Parathyroid adenoma (tissue), 2 donors: ENCODE data around the gene NAXD.

Source experiments
- H2AFZ ChIP-seq: fragments of 300-600 bp; sonication (generic); one replicate; pipeline ENCODE4 v1.7.0; 2017; ENCODE audit warnings: antibody characterized with exemption, mild to moderate bottlenecking
- H3K27ac ChIP-seq: fragments of 300-600 bp; sonication (generic); one replicate; pipeline ENCODE4 v1.7.0; 2017
- H3K27me3 ChIP-seq: fragments of 300-600 bp; sonication (generic); one replicate; pipeline ENCODE4 v1.7.0; 2017; ENCODE audit warnings: low read length; ENCODE audit not compliant: control insufficient read depth, insufficient read depth
- H3K36me3 ChIP-seq: fragments of 300-600 bp; sonication (generic); one replicate; pipeline ENCODE4 v1.7.0; 2017; ENCODE audit warnings: low read length; ENCODE audit not compliant: control insufficient read depth, insufficient read depth
- H3K4me1 ChIP-seq: fragments of 300-600 bp; sonication (generic); one replicate; pipeline ENCODE4 v1.7.0; 2017; ENCODE audit warnings: control low read depth
- H3K4me2 ChIP-seq: fragments of 300-600 bp; sonication (generic); one replicate; pipeline ENCODE4 v1.7.0; 2017; ENCODE audit warnings: low read length
- H3K4me3 ChIP-seq: fragments of 300-600 bp; sonication (generic); one replicate; pipeline ENCODE4 v1.7.0; 2017; ENCODE audit warnings: low read depth, low read length
- H3K79me2 ChIP-seq: fragments of 300-600 bp; sonication (generic); one replicate; pipeline ENCODE4 v1.7.0; 2017; ENCODE audit warnings: control low read depth
- H3K9ac ChIP-seq: fragments of 300-600 bp; sonication (generic); one replicate; pipeline ENCODE4 v1.7.0; 2017; ENCODE audit warnings: mild to moderate bottlenecking
- H3K9me3 ChIP-seq: fragments of 300-600 bp; sonication (generic); one replicate; pipeline ENCODE4 v1.7.0; 2017; ENCODE audit warnings: low read length; ENCODE audit not compliant: control insufficient read depth
- CTCF ChIP-seq: fragments of 300-600 bp; sonication (generic); IDR thresholded peaks from one replicate; pipeline ENCODE4 v1.7.0; 2017; ENCODE audit warnings: antibody characterized with exemption, mild to moderate bottlenecking
- donor health status: primary hyperparathyroidism.

Gene NAXD

GRCh38 chr13:110643768-110644421 is 28.6 kb downstream of the NAXD start:
- no peaks in the 10 kb centered on the region for H3K36me3 ChIP-seq
- H3K4me1 ChIP-seq, result peaks cover 8% of the 10 kb centered on the region
- H3K9ac ChIP-seq, result no peak overlapping the region
- no peak overlapping the region for H3K4me2 ChIP-seq
- H3K4me3 ChIP-seq, result no peak overlapping the region
- no peak overlapping the region for H3K27ac ChIP-seq
- no peaks in the 10 kb centered on the region for H3K79me2 ChIP-seq
- no peak for TF ChIP-seq CTCF
- H3K9me3 ChIP-seq, result no peaks in the 10 kb centered on the region
- no peak overlapping the region for H2AFZ ChIP-seq
- H3K27me3 ChIP-seq, result no peaks in the 10 kb centered on the region

GRCh38 chr13:110644892-110645521 is 29.7 kb downstream of the NAXD start:
- no peak overlapping the region for H2AFZ ChIP-seq
- peaks cover 5% of the 10 kb centered on the region for H3K4me1 ChIP-seq
- no peak overlapping the region for H3K4me3 ChIP-seq
- no peak overlapping the region for H3K4me2 ChIP-seq
- no peaks in the 10 kb centered on the region for H3K27me3 ChIP-seq
- no peaks in the 10 kb centered on the region for H3K36me3 ChIP-seq
- TF ChIP-seq CTCF, result peak; percentile 7
- no peak overlapping the region for H3K9ac ChIP-seq
- no peaks in the 10 kb centered on the region for H3K9me3 ChIP-seq
- no peaks in the 10 kb centered on the region for H3K79me2 ChIP-seq
- no peak overlapping the region for H3K27ac ChIP-seq

GRCh38 chr13:110645750-110646149 is 30.4 kb downstream of the NAXD start:
- Histone ChIP-seq H3K36me3 (no peaks in the 10 kb centered on the region), H3K4me2 (no peak overlapping the region), H3K9me3 (no peaks in the 10 kb centered on the region)

GRCh38 chr13:110646442-110647364 is 31.4 kb downstream of the NAXD start:
- no peaks in the 10 kb centered on the region for H3K79me2 ChIP-seq
- no peak for TF ChIP-seq CTCF
- H3K27ac ChIP-seq, result no peak overlapping the region
- no peaks in the 10 kb centered on the region for H3K9me3 ChIP-seq
- no peak overlapping the region for H2AFZ ChIP-seq
- H3K27me3 ChIP-seq, result no peaks in the 10 kb centered on the region
- no peaks in the 10 kb centered on the region for H3K4me1 ChIP-seq
- H3K36me3 ChIP-seq, result no peaks in the 10 kb centered on the region
- H3K4me3 ChIP-seq, result no peak overlapping the region
- H3K9ac ChIP-seq, result no peak overlapping the region
- no peak overlapping the region for H3K4me2 ChIP-seq

More at GRCh38 chr13:110645750-110646149, 30.4 kb downstream of the NAXD start:
- no peak for TF ChIP-seq CTCF
- Histone ChIP-seq H3K27me3 (no peaks in the 10 kb centered on the region), H3K9ac (no peak overlapping the region), H3K4me1 (no peaks in the 10 kb centered on the region), H3K27ac (no peak overlapping the region), H3K79me2 (no peaks in the 10 kb centered on the region), H2AFZ (no peak overlapping the region), H3K4me3 (no peak overlapping the region)
